ENCODE measurements around the gene COPS2. TPM values are rescaled to one million over a fixed set of nuclear protein-coding genes. Genes with fewer than 3 reads are reported as not detected.
"Not testable (repeated sequence)": the region's sequence is repeated elsewhere in the genome, so short reads cannot be mapped to it uniquely, and the experiment has no call there.

COPS2 gene
- 78.9 TPM for total RNA-seq
- long read RNA-seq, full-length matches to known transcripts = 90 of 103 reads
- long read RNA-seq, partial matches to known transcripts = 1 of 103 reads
- long read RNA-seq, other reads (novel, unspliced or antisense) = 12 of 103 reads

- peak; percentile 92 for DNase-seq (ENCODE audit: low spot score)
These were observed at the start of gene COPS2 for GRCh38 chr15:49155110-49155833. COPS2 (minus strand) TSS chr15:49155599; CDS start chr15:49155578, 21 bp downstream.

- no peak for DNase-seq (ENCODE audit: low spot score)
These were observed 44.9 kb upstream of the COPS2 start for GRCh38 chr15:49200347-49200746.

GRCh38 chr15:49199666-49200065, 44.3 kb upstream of the COPS2 start:
- DNase-seq (ENCODE audit: low spot score) = no peak

- DNase-seq (ENCODE audit: low spot score) = peak; percentile 39
These were observed 41.5 kb upstream of the COPS2 start for GRCh38 chr15:49196856-49197255.

GRCh38 chr15:49191892-49192291, 36.5 kb upstream of the COPS2 start:
- no peak for DNase-seq (ENCODE audit: low spot score)

GRCh38 chr15:49190586-49190985, 35.2 kb upstream of the COPS2 start:
- DNase-seq (ENCODE audit: low spot score) = no peak

- DNase-seq (ENCODE audit: low spot score) = no peak
These were observed 34.2 kb upstream of the COPS2 start for GRCh38 chr15:49189631-49190030.

- no peak for DNase-seq (ENCODE audit: low spot score)
These were observed 33.5 kb upstream of the COPS2 start for GRCh38 chr15:49188933-49189332.

- no peak for DNase-seq (ENCODE audit: low spot score)
These were observed 32.3 kb upstream of the COPS2 start for GRCh38 chr15:49187549-49188245.

GRCh38 chr15:49185473-49185872, 30.1 kb upstream of the COPS2 start:
- no peak for DNase-seq (ENCODE audit: low spot score)

GRCh38 chr15:49183741-49184140, 28.3 kb upstream of the COPS2 start:
- not testable (repeated sequence) for DNase-seq (ENCODE audit: low spot score)

GRCh38 chr15:49182128-49182527, 26.7 kb upstream of the COPS2 start:
- no peak for DNase-seq (ENCODE audit: low spot score)

- no peak for DNase-seq (ENCODE audit: low spot score)
These were observed 24.2 kb upstream of the COPS2 start for GRCh38 chr15:49179433-49180190.

- no peak for DNase-seq (ENCODE audit: low spot score)
These were observed 23.1 kb upstream of the COPS2 start for GRCh38 chr15:49178497-49178896.

- DNase-seq (ENCODE audit: low spot score) = not testable (repeated sequence)
These were observed 20.4 kb upstream of the COPS2 start for GRCh38 chr15:49175582-49176397.

GRCh38 chr15:49174902-49175301, 19.5 kb upstream of the COPS2 start:
- DNase-seq (ENCODE audit: low spot score) = no peak

- DNase-seq (ENCODE audit: low spot score) = no peak
These were observed 16.4 kb upstream of the COPS2 start for GRCh38 chr15:49171790-49172189.

- no peak for DNase-seq (ENCODE audit: low spot score)
These were observed 14.6 kb upstream of the COPS2 start, which contains the start of gene GALK2 for GRCh38 chr15:49169880-49170597. GALK2 (plus strand) TSS chr15:49170247; CDS start chr15:49170323, 76 bp downstream.

- no peak for DNase-seq (ENCODE audit: low spot score)
These were observed 12.6 kb upstream of the COPS2 start for GRCh38 chr15:49168016-49168415.

GRCh38 chr15:49164865-49165264, 9.5 kb upstream of the COPS2 start:
- no peak for DNase-seq (ENCODE audit: low spot score)
